G401 (cell line): Measurements from ENCODE around the gene LRCOL1. TPM values are rescaled to one million over a fixed set of nuclear protein-coding genes. Genes with fewer than 3 reads are reported as not detected.
A peak's percentile ranks its signal among the peaks of the same experiment; 100 is the strongest.

Source experiments
- DNase-seq: peaks from one replicate; pipeline ENCODE4 v3.0.0-alpha.2; 2015; ENCODE audit warnings: low spot score
- in situ Hi-C: cut with HindIII; loops from 2 replicates; pipeline ENCODE4 v1.10.0; 2016; ENCODE audit warnings: low sequenced_read_pairs, mixed read lengths
- total RNA-seq: library from RNA; depleted of rRNA; stranded (reverse); fragments of >200 nt; shearing (Covaris generic); gene quantifications from 2 replicates; pipeline ENCODE4 v1.2.3, GENCODE V29; 2014

LRCOL1 gene
- total RNA-seq, 1 experiment from 2014 or later = not detected

GRCh38 chr12:132638541-132639408, 28.4 kb upstream of the LRCOL1 start:
- peak; percentile 27 for DNase-seq
- in situ Hi-C loops = no loop called here

GRCh38 chr12:132637811-132638210, 27.4 kb upstream of the LRCOL1 start:
- in situ Hi-C loops = no loop called here
- DNase-seq = no peak

GRCh38 chr12:132635076-132635955, 24.9 kb upstream of the LRCOL1 start:
- in situ Hi-C loops = no loop called here
- DNase-seq = no peak

GRCh38 chr12:132634411-132634990, 24.1 kb upstream of the LRCOL1 start:
- no peak for DNase-seq
- in situ Hi-C loops = no loop called here

GRCh38 chr12:132633901-132634300, 23.5 kb upstream of the LRCOL1 start:
- in situ Hi-C loops = no loop called here
- no peak for DNase-seq

- in situ Hi-C loops = no loop called here
- DNase-seq = no peak
These were observed 23.0 kb upstream of the LRCOL1 start for GRCh38 chr12:132633398-132633797.

- in situ Hi-C loops = no loop called here
- DNase-seq = no peak
These were observed 22.3 kb upstream of the LRCOL1 start for GRCh38 chr12:132632521-132633228.

GRCh38 chr12:132631666-132632065, 21.3 kb upstream of the LRCOL1 start:
- in situ Hi-C loops = no loop called here
- no peak for DNase-seq

- in situ Hi-C loops = no loop called here
- DNase-seq = no peak
These were observed 20.3 kb upstream of the LRCOL1 start for GRCh38 chr12:132630672-132631071.

GRCh38 chr12:132629330-132629729, 18.9 kb upstream of the LRCOL1 start:
- DNase-seq = no peak
- in situ Hi-C loops = no loop called here

- in situ Hi-C loops = no loop called here
- DNase-seq = no peak
These were observed 15.5 kb upstream of the LRCOL1 start for GRCh38 chr12:132625731-132626430.

- no peak for DNase-seq
These were observed 14.7 kb upstream of the LRCOL1 start for GRCh38 chr12:132624910-132625630.

GRCh38 chr12:132624186-132624855, 13.9 kb upstream of the LRCOL1 start:
- DNase-seq = no peak
- in situ Hi-C loops = no loop called here

More at GRCh38 chr12:132624910-132625630, 14.7 kb upstream of the LRCOL1 start:
- in situ Hi-C loops = no loop called here

GRCh38 chr12:132623072-132623869, 12.9 kb upstream of the LRCOL1 start:
- in situ Hi-C loops = no loop called here
- DNase-seq = no peak

- DNase-seq = no peak
- in situ Hi-C loops = no loop called here
These were observed 12.2 kb upstream of the LRCOL1 start for GRCh38 chr12:132622437-132623071.
